Subcutaneous abdominal adipose tissue (tissue), 5 donors: ENCODE results near the gene WDR12.
"Not testable (repeated sequence)": the region's sequence is repeated elsewhere in the genome, so short reads cannot be mapped to it uniquely, and the experiment has no call there.

Source experiments
- H3K27ac ChIP-seq: one replicate; pipeline ENCODE4 v1.7.0; 2013; ENCODE audit warnings: low read depth, mild to moderate bottlenecking, inconsistent platforms, low read length, moderate library complexity
- H3K27me3 ChIP-seq, 5 donors: one replicate each; pipeline ENCODE4 v1.7.0; 2013; ENCODE audit warnings: low read length in 5 of 5, inconsistent platforms in 1 of 5; ENCODE audit not compliant: control insufficient read depth in 5 of 5, insufficient read depth in 4 of 5
- H3K36me3 ChIP-seq, 5 donors: one replicate each; pipeline ENCODE4 v1.7.0; 2013; ENCODE audit warnings: low read length in 5 of 5; ENCODE audit not compliant: control insufficient read depth in 5 of 5, insufficient read depth in 5 of 5
- H3K4me1 ChIP-seq, 5 donors: one replicate each; pipeline ENCODE4 v1.7.0; 2013; ENCODE audit warnings: low read length in 5 of 5, mild to moderate bottlenecking in 3 of 5, moderate library complexity in 1 of 5; ENCODE audit not compliant: control insufficient read depth in 5 of 5, insufficient read depth in 5 of 5
- H3K4me3 ChIP-seq, 5 donors: one replicate each; pipeline ENCODE4 v1.7.0; 2013; ENCODE audit warnings: low read length in 5 of 5, low read depth in 1 of 5
- H3K9ac ChIP-seq, 5 donors: one replicate each; pipeline ENCODE4 v1.7.0; 2013; ENCODE audit warnings: low read length in 5 of 5, mild to moderate bottlenecking in 4 of 5, moderate library complexity in 3 of 5
- H3K9me3 ChIP-seq, 5 donors: one replicate each; pipeline ENCODE4 v1.7.0; 2013; ENCODE audit warnings: low read length in 5 of 5; ENCODE audit not compliant: control insufficient read depth in 5 of 5
- donor health status: healthy.
- donor health status: healthy.
- donor health status: healthy.
- donor health status: healthy.
- donor health status: healthy.

Gene WDR12

DNA sequence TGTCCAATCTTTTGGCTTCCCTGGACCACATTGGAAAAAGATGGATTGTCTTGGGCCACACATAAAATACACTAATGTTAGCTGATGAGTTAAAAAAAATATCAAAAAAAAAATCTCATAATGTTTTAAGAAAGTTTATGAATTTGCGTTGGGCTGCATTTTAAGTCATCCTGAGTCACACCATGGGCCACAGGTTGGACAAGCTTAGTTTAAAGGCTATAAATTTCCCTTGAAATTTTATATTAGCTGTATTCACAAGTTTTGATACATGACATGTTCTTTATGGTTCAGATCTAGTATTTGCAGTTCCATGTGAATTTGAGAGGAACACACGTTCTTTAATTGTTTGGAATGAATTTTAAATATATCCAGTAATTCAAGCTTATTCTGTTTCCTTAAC is 22.5 kb upstream of the WDR12 start:
- no peaks in the 10 kb centered on the region for H3K27me3 ChIP-seq
- H3K27ac ChIP-seq, result no peak overlapping the region
- no peak overlapping the region for H3K9ac ChIP-seq
- peaks cover 4 to 14% (median 12%) of the 10 kb centered on the region in 5 donors for H3K4me1 ChIP-seq
- H3K4me3 ChIP-seq, result no peak overlapping the region
- no peaks in the 10 kb centered on the region for H3K9me3 ChIP-seq
- peaks cover 0 to 23% (median 4%) of the 10 kb centered on the region in 5 donors for H3K36me3 ChIP-seq

DNA sequence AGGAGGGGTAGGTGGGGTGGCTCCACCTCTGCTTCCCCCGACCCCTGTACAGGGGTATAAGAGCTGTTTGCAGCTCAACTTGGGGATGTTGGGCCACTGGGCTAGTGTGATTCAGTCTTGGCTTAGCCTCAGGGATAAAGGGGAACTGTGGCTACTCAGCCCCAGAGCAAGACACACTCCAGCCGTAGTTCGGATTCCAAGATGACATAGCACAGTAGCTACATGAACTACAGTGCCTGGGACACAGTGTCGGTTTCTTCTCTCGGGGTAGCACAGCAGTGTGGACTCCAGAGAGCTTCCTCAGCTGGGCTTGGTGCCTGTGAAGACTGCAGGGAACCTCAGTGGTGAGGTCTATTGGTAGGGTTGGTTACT is 21.7 kb upstream of the WDR12 start:
- no peaks in the 10 kb centered on the region for H3K27me3 ChIP-seq
- peaks cover 4 to 14% (median 12%) of the 10 kb centered on the region in 5 donors for H3K4me1 ChIP-seq
- no peak overlapping the region for H3K4me3 ChIP-seq
- H3K36me3 ChIP-seq, result peaks cover under 1 to 23% (median 5%) of the 10 kb centered on the region in 5 donors
- no peak overlapping the region for H3K9ac ChIP-seq
- H3K27ac ChIP-seq, result peak overlapping the region; percentile 37
- no peaks in the 10 kb centered on the region for H3K9me3 ChIP-seq

DNA sequence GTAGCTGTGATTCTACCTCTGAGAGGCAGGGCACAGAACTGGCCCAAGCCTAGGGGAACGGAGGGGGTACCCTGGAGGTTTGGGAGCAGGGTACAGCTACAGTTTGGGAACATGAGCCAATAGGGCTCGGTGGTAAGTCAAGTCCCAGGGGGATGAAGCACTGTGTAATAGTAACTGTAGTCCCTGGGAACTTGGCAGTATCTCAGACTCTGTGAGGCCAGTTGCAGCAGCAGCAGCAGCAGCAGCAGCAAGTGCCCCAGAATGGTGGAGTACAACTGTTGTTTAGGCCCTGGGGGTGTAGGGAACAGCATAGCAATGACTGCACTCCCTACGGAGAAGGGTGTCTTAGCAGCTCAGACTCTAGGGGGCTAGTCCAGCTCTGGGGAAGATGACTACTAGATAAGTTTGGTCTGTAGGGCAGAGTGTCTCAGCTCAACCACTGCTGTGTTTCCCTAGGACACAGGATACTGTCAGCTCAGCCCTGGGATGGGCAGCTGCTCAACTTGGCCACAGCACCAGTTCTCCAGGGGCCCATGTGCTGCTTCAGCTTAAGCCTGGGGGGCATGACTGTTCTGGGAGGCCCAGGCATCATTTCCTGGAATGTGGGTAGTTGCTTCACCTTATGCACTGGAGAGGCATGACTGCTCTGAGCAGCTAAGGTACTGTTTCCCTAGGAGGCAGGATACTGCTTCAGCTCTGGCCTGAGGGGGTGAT is 21.1 kb upstream of the WDR12 start:
- Histone ChIP-seq H3K27ac (peak overlapping the region; percentile 37), H3K9ac (peak overlapping the region in 1 of 5 donors; percentile 48), H3K4me3 (no peak overlapping the region), H3K36me3 (peaks cover 4 to 29% (median 9%) of the 10 kb centered on the region in 5 donors), H3K9me3 (no peaks in the 10 kb centered on the region), H3K27me3 (no peaks in the 10 kb centered on the region), H3K4me1 (peaks cover 4 to 14% (median 12%) of the 10 kb centered on the region in 5 donors)

DNA sequence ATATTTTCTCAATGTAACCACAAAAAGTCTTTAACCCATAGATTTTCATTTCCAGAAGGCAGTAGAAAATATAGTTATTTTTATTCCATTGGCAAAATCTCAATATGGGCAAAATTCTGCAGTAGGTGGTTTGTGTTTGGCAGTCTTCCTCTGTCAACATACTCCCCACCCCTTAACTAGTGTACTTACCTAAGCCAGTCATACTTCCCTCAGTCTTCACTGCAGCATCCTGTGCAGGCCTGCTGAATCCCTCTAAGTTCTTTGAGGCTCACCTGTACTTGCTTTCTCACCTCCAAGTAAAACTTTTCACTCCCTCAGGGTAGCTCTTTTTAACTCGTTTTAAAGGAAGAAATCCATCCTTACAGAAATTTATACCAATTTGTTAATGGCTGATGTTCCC is 7.4 kb upstream of the WDR12 start:
- Histone ChIP-seq H3K4me1 (no peaks in the 10 kb centered on the region), H3K27me3 (no peaks in the 10 kb centered on the region), H3K36me3 (peaks cover 6 to 14% (median 9%) of the 10 kb centered on the region in 5 donors), H3K27ac (no peak overlapping the region), H3K9me3 (no peaks in the 10 kb centered on the region), H3K4me3 (no peak overlapping the region), H3K9ac (no peak overlapping the region)

DNA sequence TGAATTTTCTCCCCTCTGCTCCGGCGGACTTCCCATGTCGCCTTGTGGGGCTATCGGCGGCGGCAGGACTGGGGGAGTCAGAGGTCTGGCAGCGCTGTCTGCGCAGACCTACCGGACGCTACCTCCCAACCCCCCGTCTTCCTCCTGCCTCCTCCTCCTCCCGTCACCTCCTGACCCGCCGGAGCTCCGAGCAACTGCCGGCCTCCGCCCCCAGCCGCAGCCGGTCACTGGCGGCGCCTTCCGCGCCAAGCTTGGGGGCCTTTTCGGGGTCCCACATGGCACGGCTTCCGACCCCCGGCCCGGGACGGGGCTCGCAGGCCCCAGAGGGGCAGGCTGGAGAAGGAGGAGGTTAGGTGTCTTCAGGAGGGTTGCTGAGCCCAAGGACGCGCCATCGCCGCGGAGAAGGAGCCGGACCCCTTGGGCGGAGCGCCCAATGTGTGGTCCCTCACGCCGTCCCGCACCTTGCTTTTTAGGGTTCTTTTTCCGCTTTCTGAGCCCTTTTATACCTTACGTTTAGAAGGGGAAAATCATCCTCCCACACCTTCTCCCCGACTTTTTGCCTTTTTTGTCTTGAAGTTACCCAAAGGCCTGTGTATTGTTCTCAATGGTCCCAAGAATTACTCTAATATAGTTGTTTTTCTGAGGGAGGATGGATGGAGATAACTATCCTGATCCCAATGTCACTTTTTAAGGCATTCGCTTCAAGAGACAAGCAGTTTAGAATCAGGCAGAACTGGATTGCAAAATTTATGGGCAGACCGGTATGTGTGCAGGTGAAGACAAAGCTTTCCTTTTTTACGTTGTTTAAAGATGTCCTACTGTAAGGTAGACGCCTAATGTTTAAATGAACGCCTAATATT is 1.1 kb upstream of the WDR12 start:
- Histone ChIP-seq H3K4me3 (peak overlapping the region; percentile 77 to 100 (median 95)), H3K27ac (peak overlapping the region; percentile 90), H3K9ac (peak overlapping the region; percentile 68 to 93 (median 90)), H3K4me1 (peaks cover 0 to 18% (median 15%) of the 10 kb centered on the region in 5 donors)
- H3K27me3 ChIP-seq, H3K36me3 ChIP-seq, H3K9me3 ChIP-seq: not testable (repeated sequence)

DNA sequence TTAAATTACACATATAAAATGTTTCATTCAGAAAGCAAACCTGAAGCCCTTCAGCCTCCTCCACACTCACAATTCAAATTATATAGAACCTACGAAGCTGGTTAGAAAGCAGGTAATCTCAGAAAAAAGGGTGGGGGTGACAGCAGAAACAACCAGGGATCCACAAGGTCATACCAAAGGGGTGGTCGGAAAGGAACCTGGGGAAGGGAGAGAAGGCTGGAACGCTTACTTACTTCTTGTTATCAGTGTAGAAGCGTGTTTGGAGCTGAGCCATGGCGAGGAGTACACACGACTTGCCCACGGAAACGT is 316 bp downstream of the WDR12 start:
- H3K4me1 ChIP-seq, result peaks cover 0 to 18% (median 15%) of the 10 kb centered on the region in 5 donors
- peak overlapping the region; percentile 68 to 93 (median 90) for H3K9ac ChIP-seq
- H3K27me3 ChIP-seq, result no peaks in the 10 kb centered on the region
- peak overlapping the region; percentile 77 to 100 (median 95) for H3K4me3 ChIP-seq
- no peaks in the 10 kb centered on the region for H3K9me3 ChIP-seq
- H3K36me3 ChIP-seq, result peaks cover 0 to 4% (median 0%) of the 10 kb centered on the region in 5 donors
- peak overlapping the region; percentile 90 for H3K27ac ChIP-seq

DNA sequence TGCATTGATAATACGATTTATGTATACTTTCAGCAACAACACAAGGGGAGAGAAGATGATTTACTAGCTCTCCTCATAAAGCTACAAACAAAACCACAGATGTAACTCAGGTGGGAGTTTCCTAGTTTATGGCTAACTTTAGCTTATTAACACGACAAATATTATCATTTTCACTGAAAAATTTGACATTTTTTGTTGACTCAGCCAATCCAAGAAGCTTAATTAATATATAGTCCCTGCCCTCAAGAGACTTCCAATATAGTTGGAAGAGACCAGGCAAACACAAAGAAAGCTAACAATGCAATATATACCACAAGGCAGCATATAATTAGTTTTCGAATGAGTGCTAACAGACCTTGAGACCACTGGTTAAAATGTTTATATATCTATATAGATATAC is 775 bp downstream of the WDR12 start:
- peaks cover 0 to 18% (median 15%) of the 10 kb centered on the region in 5 donors for H3K4me1 ChIP-seq
- H3K36me3 ChIP-seq, result peaks cover 0 to 9% (median 0%) of the 10 kb centered on the region in 5 donors
- no peaks in the 10 kb centered on the region for H3K27me3 ChIP-seq
- peak overlapping the region; percentile 77 to 100 (median 95) for H3K4me3 ChIP-seq
- peaks cover 0 to under 1% (median 0%) of the 10 kb centered on the region in 5 donors for H3K9me3 ChIP-seq
- no peak overlapping the region for H3K27ac ChIP-seq
- peak overlapping the region in 4 of 5 donors; percentile 68 to 92 (median 88) for H3K9ac ChIP-seq

DNA sequence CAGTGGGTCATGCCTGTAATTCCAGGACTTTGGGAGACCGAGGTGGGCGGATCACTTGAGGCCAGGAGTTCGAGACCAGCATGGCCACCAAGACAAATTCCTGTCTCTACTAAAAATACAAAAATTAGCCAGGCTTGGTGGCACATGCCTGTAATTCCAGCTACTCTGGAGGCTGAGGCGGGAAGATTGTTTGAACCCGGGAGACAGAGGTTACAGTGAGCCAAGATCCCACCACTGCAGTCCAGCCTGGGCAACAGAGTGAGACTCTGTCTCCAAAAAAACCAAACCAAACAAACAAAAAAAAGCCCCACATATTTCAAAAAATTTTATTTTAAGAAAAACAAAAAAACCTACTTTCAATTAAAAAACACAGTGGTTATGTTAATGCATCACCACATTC is 1.2 kb downstream of the WDR12 start:
- H3K4me1 ChIP-seq, result peaks cover 0 to 18% (median 15%) of the 10 kb centered on the region in 5 donors
- H3K27ac ChIP-seq, H3K9me3 ChIP-seq, H3K27me3 ChIP-seq: not testable (repeated sequence)
- peak overlapping the region in 1 of 5 donors; percentile 86 for H3K9ac ChIP-seq
- peak overlapping the region in 1 of 5 donors; percentile 96 for H3K4me3 ChIP-seq
- peaks cover 0 to 13% (median 3%) of the 10 kb centered on the region in 5 donors for H3K36me3 ChIP-seq

DNA sequence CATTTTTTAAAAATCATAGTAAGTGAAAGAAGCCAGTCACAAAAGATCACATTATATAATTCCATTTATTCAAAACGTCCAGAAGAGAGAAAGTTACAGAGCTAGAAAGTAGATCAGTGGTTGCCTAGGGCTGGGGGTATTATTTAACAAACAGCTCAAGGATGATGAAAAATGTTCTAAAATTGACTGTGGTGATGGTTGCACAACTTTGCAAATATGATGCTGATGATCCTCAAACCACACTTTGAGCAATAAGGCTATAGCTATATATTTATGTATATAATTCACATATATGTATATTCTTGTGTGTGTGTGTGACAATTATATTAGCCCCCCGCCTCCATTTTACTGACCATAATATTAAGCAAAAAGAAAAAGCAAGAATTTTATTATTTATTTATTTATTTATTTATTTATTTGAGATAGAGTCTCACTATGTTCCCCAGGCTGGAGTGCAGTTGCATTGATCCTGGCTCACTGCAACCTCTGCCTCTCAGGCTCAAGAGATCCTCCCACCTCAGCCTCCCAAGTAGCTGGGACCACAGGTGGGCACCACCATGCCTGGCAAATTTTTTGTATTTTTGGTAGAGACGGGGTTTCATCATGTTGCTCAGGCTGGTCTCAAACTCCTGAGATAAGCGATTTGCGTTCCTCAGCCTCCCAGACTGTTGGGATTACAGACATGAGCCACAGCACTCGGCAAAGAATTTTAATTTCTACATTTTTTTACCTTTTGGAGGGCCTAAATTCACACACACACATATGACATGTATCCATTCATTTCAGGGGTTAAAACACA is 1.9 kb downstream of the WDR12 start:
- no peak overlapping the region for H3K4me3 ChIP-seq
- H3K27me3 ChIP-seq, result no peaks in the 10 kb centered on the region
- H3K9me3 ChIP-seq, result peaks cover 0 to 3% (median 0%) of the 10 kb centered on the region in 5 donors
- H3K9ac ChIP-seq, result no peak overlapping the region
- H3K36me3 ChIP-seq, result peaks cover 0 to 13% (median 3%) of the 10 kb centered on the region in 5 donors
- H3K4me1 ChIP-seq, result peaks cover 0 to 18% (median 15%) of the 10 kb centered on the region in 5 donors
- H3K27ac ChIP-seq, result no peak overlapping the region
